Adrenal gland (tissue), 12 donors: ENCODE results near the gene ITGA1. TPM values are rescaled to one million over a fixed set of nuclear protein-coding genes. Genes with fewer than 3 reads are reported as not detected.
A peak's percentile ranks its signal among the peaks of the same experiment; 100 is the strongest.

Experiments used
- DNase-seq, 7 donors: peaks; one replicate each; pipeline ENCODE4 v3.0.0-alpha.2; 2019 to 2020
- H3K27ac ChIP-seq, 5 donors: fragments of 200-600 bp; sonication (generic) in 4 of 5; 1 replicate in 3 of 5; 2 replicates in 2 of 5; pipeline versions ENCODE4 v1.5.1 to v1.8.0; 2016 to 2020; ENCODE audit warnings: mild to moderate bottlenecking in 1 of 5
- H3K27me3 ChIP-seq: fragments of 200-600 bp; 2 replicates; pipeline ENCODE4 v1.8.0; 2021
- H3K36me3 ChIP-seq, 2 donors: fragments of 200-600 bp; replicated peaks in 1 of 2; 1 replicate in 1 of 2; 2 replicates in 1 of 2; pipeline versions ENCODE4 v1.5.1 to v1.8.0; 2018 to 2022
- H3K4me1 ChIP-seq, 2 donors: fragments of 200-600 bp; replicated peaks in 1 of 2; 1 replicate in 1 of 2; 2 replicates in 1 of 2; pipeline versions ENCODE4 v1.5.1 to v1.8.0; 2018 to 2021
- H3K4me3 ChIP-seq, 4 donors: fragments of 200-600 bp; sonication (generic) in 3 of 4; one replicate each; pipeline ENCODE4 v1.5.1; 2016 to 2018
- H3K9me3 ChIP-seq, 3 donors: fragments of 200-600 bp; sonication (generic) in 1 of 3; replicated peaks in 1 of 3; 1 replicate in 2 of 3; 2 replicates in 1 of 3; pipeline versions ENCODE4 v1.5.1 to v1.8.0; 2016 to 2021
- POLR2A ChIP-seq, 2 donors: fragments of 450-650 bp; IDR thresholded peaks; one replicate each; pipeline ENCODE4 v1.6.1; 2017; ENCODE audit warnings: antibody characterized with exemption in 2 of 2, mild to moderate bottlenecking in 2 of 2, moderate library complexity in 1 of 2
- whole genome bisulfite sequencing, 4 donors: extraction: QIAGEN DNeasy Blood & Tissue Kit in 2 of 4; methylation state at CpG; one replicate each; pipeline versions ENCODE4 v1.1.5 to v1.1.7; 2013 to 2017; 5-methylcytosine and 5-hydroxymethylcytosine counted together
- intact Hi-C, 2 donors: fragments of 100-400 bp; cut with DNase I; formaldehyde crosslinking; loops; one replicate each; pipeline versions ENCODE4 v1.14.1 to v1.15.0; 2022 to 2023
- polyA plus RNA-seq, 3 donors: library from polyadenylated mRNA; stranded (reverse); fragments of 200-250 nt in 2 of 3; fragments of 350-450 nt in 1 of 3; fragmentation: Illumina TruSeq in 1 of 3; extraction: RNeasy Lipid Tissue Mini Kit (QIAGEN cat#74804) in 1 of 3; gene quantifications; one replicate each; pipeline ENCODE4 v1.2.3, GENCODE V29; 2013 to 2014
- total RNA-seq, 9 donors: library from RNA; depleted of rRNA in 4 of 9; stranded (reverse); fragments of >200 nt in 4 of 9; fragments of 120-200 nt in 1 of 9; fragmentation: NEBNext Ultra II Directional in 1 of 9; extraction: Animal tissue kit (Norgen Biotek cat#: 25700) in 1 of 9; gene quantifications; one replicate each; pipeline versions ENCODE4 v1.1.0 to v1.2.4, GENCODE V29; 2013 to 2023
- TF ChIP-seq, protein P1 (sequence below), 6 experiments: fragments of 450-650 bp in 4 of 6; fragments of 200-600 bp in 2 of 6; sonication (generic) in 1 of 6; IDR thresholded peaks; 1 replicate in 5 of 6; 2 replicates in 1 of 6; pipeline versions ENCODE4 v1.5.1 to v1.8.0; 2016 to 2021; ENCODE audit warnings: antibody characterized with exemption in 6 of 6, mild to moderate bottlenecking in 2 of 6, moderate library complexity in 1 of 6
- donor health status: healthy with polysubstance abuse.
- donor health status: Bipolar disorder and iron deficiency.
- donor health status: DM: yes; HTN: yes; CAD: no.
- donor health status: DM: no; HTN: no; CAD: no.
- donor health status: DM: no; HTN: no; CAD: no.
- donor health status: DM: yes; HTN: yes; CAD: no.

Gene ITGA1
- total and polyA plus RNA-seq, 12 donors: 30.0 to 371 (median 149) TPM

GRCh38 chr5:52830650-52831049 lies 42.9 kb downstream of the ITGA1 start:
- no peaks in the 10 kb centered on the region for H3K27me3 ChIP-seq
- H3K27ac ChIP-seq: no peak overlapping the region
- no peak for DNase-seq
- H3K36me3 ChIP-seq: no peaks in the 10 kb centered on the region
- WGBS, 4 donors: 70 to 83% (median 81%) methylated on average over 2 of the region's 2 CpGs
- intact Hi-C loops: no loop called here
- H3K4me1 ChIP-seq: peaks cover 0 to 10% of the 10 kb centered on the region in 2 donors
- H3K4me3 ChIP-seq: no peak overlapping the region
- TF ChIP-seq, protein P1, sequence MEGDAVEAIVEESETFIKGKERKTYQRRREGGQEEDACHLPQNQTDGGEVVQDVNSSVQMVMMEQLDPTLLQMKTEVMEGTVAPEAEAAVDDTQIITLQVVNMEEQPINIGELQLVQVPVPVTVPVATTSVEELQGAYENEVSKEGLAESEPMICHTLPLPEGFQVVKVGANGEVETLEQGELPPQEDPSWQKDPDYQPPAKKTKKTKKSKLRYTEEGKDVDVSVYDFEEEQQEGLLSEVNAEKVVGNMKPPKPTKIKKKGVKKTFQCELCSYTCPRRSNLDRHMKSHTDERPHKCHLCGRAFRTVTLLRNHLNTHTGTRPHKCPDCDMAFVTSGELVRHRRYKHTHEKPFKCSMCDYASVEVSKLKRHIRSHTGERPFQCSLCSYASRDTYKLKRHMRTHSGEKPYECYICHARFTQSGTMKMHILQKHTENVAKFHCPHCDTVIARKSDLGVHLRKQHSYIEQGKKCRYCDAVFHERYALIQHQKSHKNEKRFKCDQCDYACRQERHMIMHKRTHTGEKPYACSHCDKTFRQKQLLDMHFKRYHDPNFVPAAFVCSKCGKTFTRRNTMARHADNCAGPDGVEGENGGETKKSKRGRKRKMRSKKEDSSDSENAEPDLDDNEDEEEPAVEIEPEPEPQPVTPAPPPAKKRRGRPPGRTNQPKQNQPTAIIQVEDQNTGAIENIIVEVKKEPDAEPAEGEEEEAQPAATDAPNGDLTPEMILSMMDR (IDR thresholded peaks at IDR 0.05): no peak
- no peak for TF ChIP-seq POLR2A (IDR thresholded peaks at IDR 0.05)
- no peaks in the 10 kb centered on the region for H3K9me3 ChIP-seq

GRCh38 chr5:52831786-52832511 lies 44.2 kb downstream of the ITGA1 start:
- no peaks in the 10 kb centered on the region for H3K27me3 ChIP-seq
- no peak for DNase-seq
- 82 to 91% (median 87%) methylated on average over 2 of the region's 2 CpGs for WGBS, 4 donors
- no peaks in the 10 kb centered on the region for H3K36me3 ChIP-seq
- H3K9me3 ChIP-seq: no peaks in the 10 kb centered on the region
- H3K4me3 ChIP-seq: no peak overlapping the region
- no peak overlapping the region for H3K27ac ChIP-seq
- peaks cover 0 to 17% of the 10 kb centered on the region in 2 donors for H3K4me1 ChIP-seq
- intact Hi-C loops: no loop called here
- no peak for TF ChIP-seq POLR2A (IDR thresholded peaks at IDR 0.05)
- TF ChIP-seq, protein P1 (IDR thresholded peaks at IDR 0.05): no peak

DNA sequence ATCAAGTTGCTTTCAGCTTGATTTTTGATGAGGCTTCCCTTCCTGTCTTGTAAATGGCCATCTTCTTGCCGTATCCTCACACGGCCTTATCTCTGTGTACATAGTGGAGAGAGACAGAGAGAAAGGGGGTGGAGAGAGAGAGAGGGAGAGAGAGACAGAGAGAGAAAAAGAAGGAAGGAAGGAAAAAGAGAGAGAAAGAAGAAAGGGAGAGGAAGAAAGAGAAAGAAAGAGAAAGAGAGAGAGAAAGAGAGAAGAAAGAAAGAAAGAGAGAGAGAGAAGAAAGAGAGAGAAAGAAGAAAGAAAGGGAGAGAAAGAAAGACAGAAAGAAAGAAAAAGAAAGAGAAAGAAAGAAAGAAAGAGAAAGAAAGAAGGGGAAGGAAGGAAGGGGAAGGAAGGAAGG lies 46.6 kb downstream of the ITGA1 start:
- H3K4me3 ChIP-seq: no peak overlapping the region
- H3K36me3 ChIP-seq: no peaks in the 10 kb centered on the region
- DNase-seq: no peak
- peak overlapping the region in 1 of 5 donors; percentile 4 for H3K27ac ChIP-seq
- no peaks in the 10 kb centered on the region for H3K9me3 ChIP-seq
- intact Hi-C loops: no loop called here
- TF ChIP-seq POLR2A (IDR thresholded peaks at IDR 0.05): no peak
- H3K27me3 ChIP-seq: no peaks in the 10 kb centered on the region
- H3K4me1 ChIP-seq: peaks cover 0 to 37% of the 10 kb centered on the region in 2 donors
- 90 to 100% (median 94%) methylated on average over 2 of the region's 2 CpGs for WGBS, 4 donors

GRCh38 chr5:52837068-52837467 lies 49.4 kb downstream of the ITGA1 start:
- Histone ChIP-seq H3K27me3 (no peaks in the 10 kb centered on the region), H3K27ac (peak overlapping the region in 3 of 5 donors; percentile 25 to 83 (median 72)), H3K4me3 (no peak overlapping the region), H3K4me1 (peaks cover 9 to 54% of the 10 kb centered on the region in 2 donors), H3K9me3 (no peaks in the 10 kb centered on the region), H3K36me3 (no peaks in the 10 kb centered on the region)
- DNase-seq: peak in 1 of 7 donors; percentile 31
- 59 to 68% (median 64%) methylated on average over 7 of the region's 7 CpGs for WGBS, 4 donors
- TF ChIP-seq, protein P1 (IDR thresholded peaks at IDR 0.05): peak in 2 of 6 experiments; percentile 15 to 17
- no peak for TF ChIP-seq POLR2A (IDR thresholded peaks at IDR 0.05)
- intact Hi-C loops: no loop called here

DNA sequence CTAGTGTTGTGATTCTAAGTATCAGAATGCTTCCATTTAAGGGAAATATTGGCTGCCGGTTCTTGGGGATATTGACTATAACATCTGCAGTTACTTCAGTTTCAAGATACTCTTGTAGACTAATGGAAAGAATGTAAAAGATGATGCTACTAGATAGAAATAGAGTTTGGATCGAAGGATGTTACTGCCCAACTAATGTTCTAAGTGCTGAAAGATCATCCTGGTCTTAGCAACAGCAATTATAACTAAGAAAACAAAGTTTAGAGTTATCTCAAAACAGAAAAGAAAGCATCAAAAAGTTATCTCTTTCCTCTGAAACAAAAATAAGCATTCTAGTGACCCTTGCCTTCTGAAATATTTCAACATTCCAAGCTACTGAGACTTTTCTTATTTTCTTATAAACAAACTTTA lies 49.9 kb downstream of the ITGA1 start:
- intact Hi-C loops: no loop called here
- H3K4me1 ChIP-seq: peaks cover 9 to 56% of the 10 kb centered on the region in 2 donors
- H3K9me3 ChIP-seq: no peaks in the 10 kb centered on the region
- H3K27me3 ChIP-seq: no peaks in the 10 kb centered on the region
- H3K27ac ChIP-seq: peak overlapping the region in 4 of 5 donors; percentile 25 to 83 (median 56)
- TF ChIP-seq POLR2A (IDR thresholded peaks at IDR 0.05): no peak
- TF ChIP-seq, protein P1 (IDR thresholded peaks at IDR 0.05): no peak
- WGBS, 4 donors: 62 to 77% (median 68%) methylated on average over 2 of the region's 2 CpGs
- no peak for DNase-seq
- H3K36me3 ChIP-seq: no peaks in the 10 kb centered on the region
- no peak overlapping the region for H3K4me3 ChIP-seq
